ENCODE results near the gene GSTM5.
"Not testable (repeated sequence)": the region's sequence is repeated elsewhere in the genome, so short reads cannot be mapped to it uniquely, and the experiment has no call there.

The GSTM5 gene

DNA sequence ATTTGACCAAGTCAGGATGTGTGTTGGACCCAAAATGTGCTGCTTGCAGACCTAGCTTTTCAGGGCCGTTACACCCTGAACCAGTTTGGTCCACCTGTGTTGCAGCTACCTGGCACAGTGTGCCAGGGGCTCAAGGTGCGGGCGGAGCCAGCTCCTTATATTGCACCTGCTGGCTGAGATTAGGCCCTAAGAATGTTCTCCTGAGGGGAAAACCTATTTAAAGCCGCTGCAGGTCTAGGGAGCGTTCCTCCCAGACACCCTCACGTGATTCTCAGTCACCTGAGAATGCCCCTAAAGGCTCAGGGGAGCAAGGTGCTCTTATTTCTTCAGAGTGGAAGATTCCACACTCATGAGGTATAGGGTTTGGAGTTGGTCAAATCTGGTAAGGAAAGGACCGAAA is 16.8 kb downstream of the GSTM5 start:
- DNase-seq (ENCODE audit: low read depth, low spot score) = no peak

- DNase-seq (ENCODE audit: low read depth, low spot score) = no peak
Observed at GRCh38 chr1:109730666-109731065, 18.6 kb downstream of the GSTM5 start.

DNA sequence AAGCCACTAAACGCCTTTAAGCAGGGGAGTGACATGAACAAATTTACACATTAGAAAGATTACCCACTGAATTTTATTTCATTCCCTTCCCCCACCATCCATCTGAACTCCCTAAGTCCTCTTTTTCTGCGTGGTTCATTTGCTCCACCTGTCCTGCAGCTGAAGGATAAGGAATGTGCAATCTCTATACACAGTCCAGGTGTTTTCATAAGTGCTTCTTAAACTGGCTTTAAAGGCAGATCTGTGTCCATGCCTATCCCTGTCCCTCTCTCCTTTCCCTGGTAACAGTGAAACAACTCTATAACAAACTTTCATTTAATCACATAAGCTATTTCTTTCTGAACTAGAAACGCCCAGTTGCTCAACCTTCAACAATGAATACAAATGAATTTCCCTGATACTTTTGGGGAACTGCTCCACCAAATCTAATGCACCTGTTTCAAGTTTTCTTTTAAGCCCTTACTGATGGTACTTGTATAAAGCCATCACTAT is 20.4 kb downstream of the GSTM5 start:
- DNase-seq (ENCODE audit: low read depth, low spot score) = no peak

DNA sequence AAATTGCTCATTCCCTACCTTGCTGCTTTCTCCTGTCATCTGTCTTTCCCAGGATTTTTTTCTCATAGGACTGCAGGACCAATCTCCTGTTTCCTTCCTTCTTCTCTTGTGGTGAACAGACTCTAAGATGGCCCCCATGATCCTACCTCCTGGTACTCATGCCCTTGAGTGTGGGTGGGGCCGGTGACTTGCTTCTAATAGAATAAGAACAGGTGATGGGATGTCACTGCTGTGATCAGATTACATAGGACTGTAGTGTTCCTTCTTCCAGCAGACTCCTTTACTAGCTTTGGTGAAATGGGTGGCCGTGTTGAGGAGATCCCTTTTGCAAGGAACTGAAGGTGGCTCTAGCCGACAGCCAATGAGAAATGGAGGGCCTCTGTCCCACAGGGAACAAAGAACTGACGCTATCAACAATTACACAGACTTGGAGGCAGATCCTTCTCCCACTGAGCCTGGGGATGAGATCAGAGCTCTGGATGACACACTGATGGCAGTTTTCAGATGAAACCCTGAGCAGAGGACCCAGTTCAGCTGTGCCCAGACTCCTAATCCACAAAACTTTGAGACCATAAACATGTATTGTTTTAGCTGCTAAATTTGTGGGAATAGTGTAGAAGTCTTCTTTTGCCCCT is 21.3 kb downstream of the GSTM5 start:
- no peak for DNase-seq (ENCODE audit: low read depth, low spot score)

GRCh38 chr1:109739738-109740614 is 27.9 kb downstream of the GSTM5 start:
- DNase-seq (ENCODE audit: low read depth, low spot score) = peak; percentile 60

GRCh38 chr1:109740615-109741373 is 28.7 kb downstream of the GSTM5 start, which contains the start of gene GSTM3:
Gene GSTM3 (minus strand): TSS chr1:109741038. CDS start chr1:109740287, 751 bp downstream.
- DNase-seq (ENCODE audit: low read depth, low spot score) = no peak

DNA sequence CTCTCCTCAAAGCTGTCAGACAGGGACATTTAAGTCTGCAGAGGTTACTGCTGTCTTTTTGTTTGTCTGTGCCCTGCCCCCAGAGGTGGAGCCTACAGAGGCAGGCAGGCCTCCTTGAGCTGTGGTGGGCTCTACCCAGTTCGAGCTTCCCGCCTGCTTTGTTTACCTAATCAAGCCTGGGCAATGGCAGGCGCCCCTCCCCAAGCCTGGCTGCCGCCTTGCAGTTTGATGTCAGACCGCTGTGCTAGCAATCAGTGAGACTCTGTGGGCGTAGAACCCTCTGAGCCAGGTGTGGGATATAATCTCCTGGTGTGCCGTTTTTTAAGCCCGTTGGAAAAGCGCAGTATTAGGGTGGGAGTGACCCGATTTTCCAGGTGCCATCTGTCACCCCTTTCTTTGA is 36.3 kb downstream of the GSTM5 start:
- not testable (repeated sequence) for DNase-seq (ENCODE audit: low read depth, low spot score)

DNA sequence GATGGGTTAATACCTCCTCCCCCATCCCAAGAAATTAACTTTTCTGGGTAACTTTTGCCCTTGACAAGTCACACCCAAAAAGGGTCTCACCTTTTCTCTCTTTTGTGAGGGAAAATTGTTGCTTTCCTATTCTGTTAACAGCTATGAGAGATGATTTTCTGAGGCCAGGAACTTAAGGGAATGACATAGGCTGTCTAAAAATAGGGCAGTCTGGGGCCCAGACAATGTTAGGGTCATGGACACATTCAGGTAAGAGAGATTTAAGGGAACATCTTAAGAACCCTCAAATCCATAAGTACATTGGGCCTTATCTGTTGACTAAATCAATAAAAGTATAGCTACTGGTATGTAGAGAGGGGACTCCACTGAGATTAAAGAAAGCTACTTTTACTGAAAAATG is 37.2 kb downstream of the GSTM5 start:
- no peak for DNase-seq (ENCODE audit: low read depth, low spot score)

- DNase-seq (ENCODE audit: low read depth, low spot score) = no peak
Observed at GRCh38 chr1:109750241-109750882, 38.3 kb downstream of the GSTM5 start.

DNA sequence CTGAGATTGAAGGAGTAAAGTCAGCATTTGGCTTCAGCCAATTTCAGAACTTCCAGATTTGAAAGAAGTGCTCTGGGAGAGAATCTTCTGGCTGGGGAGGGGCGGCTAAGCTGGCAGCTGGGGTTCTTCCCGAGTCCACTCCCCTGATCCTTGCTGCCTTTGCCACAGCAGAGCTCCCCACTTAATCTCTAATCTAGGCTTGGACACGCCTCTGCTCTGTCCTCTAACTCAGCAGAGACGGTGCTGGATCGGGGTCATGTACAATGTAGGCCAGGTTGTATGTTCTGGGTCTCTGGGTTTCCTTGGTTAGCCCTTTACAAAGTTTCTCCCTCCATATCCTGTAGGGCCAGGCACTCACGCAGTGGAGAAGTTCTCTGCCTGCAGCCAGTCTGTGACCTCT is 38.9 kb downstream of the GSTM5 start:
- DNase-seq (ENCODE audit: low read depth, low spot score) = no peak

DNA sequence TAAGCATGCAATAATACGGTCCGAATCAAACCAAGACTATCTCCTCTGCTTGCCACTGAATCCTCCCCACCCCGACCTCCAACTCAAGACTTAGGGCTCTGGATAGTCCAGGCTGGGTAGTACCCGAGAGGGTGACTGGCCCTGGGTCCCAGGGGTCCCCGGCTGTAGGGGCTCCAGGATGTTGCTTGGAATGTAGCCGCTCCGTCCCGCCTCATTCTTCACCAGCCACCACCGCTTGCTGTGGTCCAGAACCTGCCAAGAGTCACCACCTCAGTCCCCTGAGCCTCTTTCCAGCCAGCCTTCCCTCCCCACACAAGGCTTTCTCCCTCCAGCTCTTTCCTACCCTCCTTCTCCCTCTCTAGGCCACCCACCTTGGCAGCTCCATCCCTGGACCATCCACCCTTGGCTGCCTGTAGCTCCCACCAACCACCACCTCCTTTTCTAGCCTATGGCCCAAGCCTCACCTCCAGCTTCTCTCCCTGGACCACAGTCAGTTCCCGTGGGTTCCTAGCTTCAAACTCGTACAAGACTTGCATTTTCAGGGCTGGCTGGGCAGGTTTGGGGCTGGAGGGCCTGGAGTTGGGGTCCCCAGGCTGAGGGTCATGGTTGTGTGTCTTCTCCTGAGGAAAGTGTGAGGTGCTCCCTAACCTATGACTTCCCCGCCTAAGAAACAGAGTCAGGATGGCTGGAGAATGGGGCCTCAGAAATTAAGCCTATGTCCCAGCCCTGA is 39.6 kb downstream of the GSTM5 start:
- DNase-seq (ENCODE audit: low read depth, low spot score) = no peak

DNA sequence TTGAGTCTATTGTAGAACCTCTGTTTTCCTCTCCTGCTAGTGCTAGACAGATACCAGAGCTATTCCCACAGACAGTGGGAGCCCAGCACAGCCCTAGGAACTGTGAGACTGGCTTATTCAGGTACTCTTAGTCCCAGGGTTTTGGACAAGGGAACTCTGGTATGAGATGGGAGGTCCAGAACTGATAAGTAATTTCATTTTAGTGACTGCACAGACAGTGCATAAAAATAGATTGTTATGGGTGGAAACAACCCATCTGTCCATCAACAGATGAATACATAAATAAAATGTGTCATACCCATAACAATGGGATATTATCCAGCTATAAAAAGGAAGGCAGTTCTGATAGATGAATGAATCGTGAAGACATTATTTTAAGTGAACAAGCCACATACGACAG is 42.7 kb downstream of the GSTM5 start:
- no peak for DNase-seq (ENCODE audit: low read depth, low spot score)

GRCh38 chr1:109756325-109756724 is 44.3 kb downstream of the GSTM5 start:
- DNase-seq (ENCODE audit: low read depth, low spot score) = not testable (repeated sequence)

DNA sequence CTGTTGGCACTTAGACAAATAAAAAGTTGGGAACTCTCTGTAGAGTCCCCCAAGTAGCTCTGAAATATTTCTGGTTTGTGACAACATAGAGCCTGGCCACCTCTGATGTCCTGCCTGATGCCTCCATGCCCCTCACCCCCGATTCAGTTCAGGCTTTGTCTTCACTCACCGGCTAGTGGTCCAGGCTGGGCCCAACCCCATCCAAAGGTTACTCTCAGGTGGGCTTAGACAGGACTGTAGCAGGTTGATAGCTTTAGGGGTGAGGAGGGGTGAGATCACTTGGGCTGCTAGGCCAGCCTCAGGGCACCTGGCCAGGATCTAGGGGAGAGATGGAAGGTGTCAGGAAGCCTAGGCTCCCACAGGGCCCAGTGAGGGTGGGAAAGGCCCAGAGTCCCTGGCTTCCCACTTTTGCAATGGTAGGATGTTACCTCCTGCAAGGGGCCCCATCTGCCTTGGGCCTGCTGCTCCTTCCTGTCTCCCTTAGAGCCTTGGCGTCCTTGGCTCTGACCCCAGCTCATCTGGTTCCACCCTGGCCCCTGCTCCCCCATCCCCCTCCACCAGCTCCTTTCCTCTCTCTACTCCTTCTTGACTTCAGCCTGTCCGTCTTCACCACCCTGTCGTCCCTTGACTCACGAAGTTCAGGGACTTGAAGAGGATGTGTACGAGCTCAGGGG is 44.9 kb downstream of the GSTM5 start:
- no peak for DNase-seq (ENCODE audit: low read depth, low spot score)

GRCh38 chr1:109757936-109758786 is 46.1 kb downstream of the GSTM5 start:
- no peak for DNase-seq (ENCODE audit: low read depth, low spot score)

GRCh38 chr1:109759513-109760334 is 47.7 kb downstream of the GSTM5 start:
- DNase-seq (ENCODE audit: low read depth, low spot score) = no peak

DNA sequence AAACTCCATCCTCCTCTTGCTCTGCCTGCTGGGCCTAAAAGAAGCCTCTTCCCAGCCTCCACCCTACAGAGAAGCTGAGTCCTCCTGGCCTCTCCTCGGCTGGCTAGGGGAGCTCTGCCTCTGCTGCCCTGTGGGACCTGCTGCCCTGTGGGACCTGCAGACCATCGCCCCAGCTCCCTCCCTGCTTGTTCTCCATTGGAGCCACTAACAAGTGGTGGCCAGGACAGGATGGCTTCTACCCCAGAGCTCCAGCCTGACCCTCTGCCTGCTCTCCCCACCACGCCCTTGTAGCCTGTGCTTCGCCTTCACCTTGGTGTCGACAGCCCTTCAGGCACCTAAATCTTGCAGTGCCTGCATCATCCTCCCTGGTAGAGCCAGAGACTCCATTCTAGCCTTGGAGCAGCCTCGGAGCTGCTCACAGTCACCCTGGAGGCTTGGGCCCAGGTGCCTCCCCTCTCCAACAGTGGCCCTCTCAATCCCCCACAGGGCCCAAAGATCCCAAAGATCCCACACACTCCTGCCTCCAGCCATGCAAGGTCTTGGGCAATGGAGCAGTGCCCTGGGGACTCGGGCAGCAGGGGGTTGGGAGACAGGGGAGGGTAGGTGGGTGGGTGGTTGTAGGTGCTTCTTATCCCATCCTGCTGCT is 48.7 kb downstream of the GSTM5 start:
- no peak for DNase-seq (ENCODE audit: low read depth, low spot score)

All from activated naive CD8-positive, alpha-beta T cell treated with anti-CD3 and anti-CD28 coated beads, Interleukin-2, amount 50 U/mL, for 16 hours (primary cell).